NB4 (cell line): Measurements from ENCODE around the gene EIF2B4.

Experiments used
- MYC ChIP-seq: IDR thresholded peaks from 2 replicates; pipeline ENCODE4 v1.6.1; 2011; ENCODE audit warnings: low read depth, low read length
- POLR2A ChIP-seq: IDR thresholded peaks from 2 replicates; pipeline ENCODE4 v1.6.1; 2011; ENCODE audit warnings: mild to moderate bottlenecking; ENCODE audit not compliant: insufficient read length; ENCODE audit errors: extremely low read depth
- TF ChIP-seq, protein P1 (sequence below): IDR thresholded peaks from one replicate; pipeline ENCODE4 v1.5.1; 2012; ENCODE audit warnings: low read depth, low read length

DNA sequence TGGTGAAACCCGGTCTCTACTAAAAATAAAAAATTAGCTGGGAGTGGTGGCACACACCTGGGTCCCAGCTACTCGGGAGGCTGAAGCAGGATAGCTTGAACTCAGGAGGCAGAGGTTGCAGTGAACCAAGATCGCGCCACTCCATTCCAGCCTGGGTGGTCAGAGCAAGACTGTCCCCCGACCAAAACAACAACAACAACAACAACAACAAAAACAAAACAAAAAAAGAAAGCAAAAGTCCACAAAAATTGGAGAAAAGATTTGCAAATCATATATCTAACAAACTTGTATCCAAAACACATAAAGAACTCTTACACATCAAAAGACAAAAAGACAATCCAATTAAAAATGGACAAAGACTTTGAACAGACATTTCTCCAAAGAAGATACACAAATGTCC, 28.8 kb upstream of the EIF2B4 start:
- TF ChIP-seq MYC (no peak), POLR2A (no peak)
- TF ChIP-seq, protein P1, sequence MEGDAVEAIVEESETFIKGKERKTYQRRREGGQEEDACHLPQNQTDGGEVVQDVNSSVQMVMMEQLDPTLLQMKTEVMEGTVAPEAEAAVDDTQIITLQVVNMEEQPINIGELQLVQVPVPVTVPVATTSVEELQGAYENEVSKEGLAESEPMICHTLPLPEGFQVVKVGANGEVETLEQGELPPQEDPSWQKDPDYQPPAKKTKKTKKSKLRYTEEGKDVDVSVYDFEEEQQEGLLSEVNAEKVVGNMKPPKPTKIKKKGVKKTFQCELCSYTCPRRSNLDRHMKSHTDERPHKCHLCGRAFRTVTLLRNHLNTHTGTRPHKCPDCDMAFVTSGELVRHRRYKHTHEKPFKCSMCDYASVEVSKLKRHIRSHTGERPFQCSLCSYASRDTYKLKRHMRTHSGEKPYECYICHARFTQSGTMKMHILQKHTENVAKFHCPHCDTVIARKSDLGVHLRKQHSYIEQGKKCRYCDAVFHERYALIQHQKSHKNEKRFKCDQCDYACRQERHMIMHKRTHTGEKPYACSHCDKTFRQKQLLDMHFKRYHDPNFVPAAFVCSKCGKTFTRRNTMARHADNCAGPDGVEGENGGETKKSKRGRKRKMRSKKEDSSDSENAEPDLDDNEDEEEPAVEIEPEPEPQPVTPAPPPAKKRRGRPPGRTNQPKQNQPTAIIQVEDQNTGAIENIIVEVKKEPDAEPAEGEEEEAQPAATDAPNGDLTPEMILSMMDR: no peak
